Umbilical cord (tissue), 2 donors: ENCODE data around the gene ZNF664. TPM values are rescaled to one million over a fixed set of nuclear protein-coding genes. Genes with fewer than 3 reads are reported as not detected.

Source experiments
- DNase-seq: peaks from one replicate; pipeline ENCODE4 v3.0.0-alpha.2; 2015; ENCODE audit warnings: low spot score
- total RNA-seq: library from RNA; depleted of rRNA; stranded (reverse); fragments of >200 nt; gene quantifications from one replicate; pipeline ENCODE4 v1.2.3, GENCODE V29; 2014; ENCODE audit warnings: low replicate concordance; ENCODE audit not compliant: insufficient read depth

Gene ZNF664
- total RNA-seq, 1 donor from 2014 or later, result 28.6 TPM

GRCh38 chr12:124032265-124032886 is 59.4 kb downstream of the ZNF664 start:
- peak; percentile 70 for DNase-seq

- DNase-seq, result no peak
These were observed 60.8 kb downstream of the ZNF664 start for GRCh38 chr12:124033859-124034258.

- DNase-seq, result no peak
These were observed 61.3 kb downstream of the ZNF664 start for GRCh38 chr12:124034297-124034696.

- DNase-seq, result no peak
These were observed 62.1 kb downstream of the ZNF664 start for GRCh38 chr12:124035163-124035562.

GRCh38 chr12:124036171-124036598 is 63.2 kb downstream of the ZNF664 start:
- no peak for DNase-seq

- no peak for DNase-seq
These were observed 63.7 kb downstream of the ZNF664 start for GRCh38 chr12:124036657-124037109.

GRCh38 chr12:124037331-124037730 is 64.3 kb downstream of the ZNF664 start:
- DNase-seq, result no peak

GRCh38 chr12:124039276-124039675 is 66.3 kb downstream of the ZNF664 start:
- DNase-seq, result no peak

- no peak for DNase-seq
These were observed 67.3 kb downstream of the ZNF664 start for GRCh38 chr12:124040291-124040690.

- no peak for DNase-seq
These were observed 67.7 kb downstream of the ZNF664 start for GRCh38 chr12:124040737-124041136.

- no peak for DNase-seq
These were observed 68.9 kb downstream of the ZNF664 start for GRCh38 chr12:124041907-124042306.

GRCh38 chr12:124044021-124044420 is 71.0 kb downstream of the ZNF664 start:
- DNase-seq, result no peak

GRCh38 chr12:124044809-124045321 is 71.8 kb downstream of the ZNF664 start:
- DNase-seq, result peak; percentile 47

- no peak for DNase-seq
These were observed 72.8 kb downstream of the ZNF664 start for GRCh38 chr12:124045671-124046455.

- no peak for DNase-seq
These were observed 73.4 kb downstream of the ZNF664 start for GRCh38 chr12:124046456-124046740.

GRCh38 chr12:124047045-124047566 is 74.1 kb downstream of the ZNF664 start:
- no peak for DNase-seq

- peak; percentile 29 for DNase-seq
These were observed 76.6 kb downstream of the ZNF664 start for GRCh38 chr12:124049451-124050094.

- peak; percentile 84 for DNase-seq
These were observed 80.8 kb downstream of the ZNF664 start for GRCh38 chr12:124053851-124054250.

- no peak for DNase-seq
These were observed 82.1 kb downstream of the ZNF664 start for GRCh38 chr12:124055066-124055465.

GRCh38 chr12:124057691-124058090 is 84.7 kb downstream of the ZNF664 start:
- DNase-seq, result peak; percentile 84

- DNase-seq, result no peak
These were observed 86.7 kb downstream of the ZNF664 start for GRCh38 chr12:124059752-124060151.
